Ovary (tissue), 9 donors: Measurements from ENCODE around the gene NXF3. TPM values are rescaled to one million over a fixed set of nuclear protein-coding genes. Genes with fewer than 3 reads are reported as not detected.
"Not testable (repeated sequence)": the region's sequence is repeated elsewhere in the genome, so short reads cannot be mapped to it uniquely, and the experiment has no call there.

Experiments used
- DNase-seq, 5 donors: peaks; one replicate each; pipeline ENCODE4 v3.0.0-alpha.2; 2019 to 2020
- H3K27ac ChIP-seq, 2 donors: fragments of 200-600 bp; one replicate each; pipeline versions ENCODE4 v1.5.1 to v1.8.0; 2019 to 2022
- H3K27me3 ChIP-seq: fragments of 200-600 bp; one replicate; pipeline ENCODE4 v1.8.0; 2022
- H3K36me3 ChIP-seq: fragments of 200-600 bp; sonication (generic); one replicate; pipeline ENCODE4 v1.5.1; 2019
- H3K4me1 ChIP-seq: one replicate; pipeline ENCODE4 v1.8.1; 2013; ENCODE audit warnings: mild to moderate bottlenecking, moderate library complexity; ENCODE audit not compliant: insufficient read depth
- H3K4me3 ChIP-seq: fragments of 200-600 bp; sonication (generic); one replicate; pipeline ENCODE4 v1.5.1; 2017
- H3K9me3 ChIP-seq, 2 donors: fragments of 200-600 bp in 1 of 2; sonication (generic) in 1 of 2; one replicate each; pipeline versions ENCODE4 v1.5.1 to v1.8.1; 2013 to 2019; ENCODE audit warnings: mild to moderate bottlenecking in 1 of 2, moderate library complexity in 1 of 2
- CTCF ChIP-seq, 3 donors: fragments of 450-650 bp in 2 of 3; fragments of 200-600 bp in 1 of 3; IDR thresholded peaks; one replicate each; pipeline versions ENCODE4 v1.5.1 to v1.8.0; 2016 to 2022; ENCODE audit warnings: antibody characterized with exemption in 3 of 3, mild to moderate bottlenecking in 1 of 3
- EP300 ChIP-seq: sonication (generic); formaldehyde crosslinking; IDR thresholded peaks from one replicate; pipeline ENCODE4 v1.6.1; 2017; ENCODE audit warnings: antibody characterized with exemption
- POLR2A ChIP-seq: fragments of 450-650 bp; IDR thresholded peaks from one replicate; pipeline ENCODE4 v1.6.1; 2017; ENCODE audit warnings: antibody characterized with exemption, mild to moderate bottlenecking, moderate library complexity
- WGBS, 3 donors: extraction: QIAGEN DNeasy Blood & Tissue Kit in 1 of 3; methylation state at CpG; one replicate each; pipeline versions ENCODE4 v1.1.5 to v1.1.7; 2013 to 2017; 5-methylcytosine and 5-hydroxymethylcytosine counted together
- intact Hi-C, 4 donors: fragments of 100-400 bp; cut with DNase I; formaldehyde crosslinking; loops; one replicate each; pipeline versions ENCODE4 v1.11.0 to v1.15.1; 2022 to 2023
- polyA plus RNA-seq, 2 donors: library from polyadenylated mRNA; stranded (reverse); fragments of 200-250 nt in 1 of 2; fragments of 350-450 nt in 1 of 2; fragmentation: Illumina TruSeq in 1 of 2; extraction: RNeasy Lipid Tissue Mini Kit (QIAGEN cat#74804) in 1 of 2; gene quantifications; one replicate each; pipeline ENCODE4 v1.2.3, GENCODE V29; 2013 to 2014
- total RNA-seq, 7 donors: library from RNA; depleted of rRNA in 2 of 7; stranded (reverse); fragments of >200 nt in 2 of 7; fragmentation: NEBNext Ultra II Directional in 3 of 7; extraction: Animal tissue kit (Norgen Biotek cat#: 25700) in 3 of 7; gene quantifications; one replicate each; pipeline versions ENCODE4 v1.1.0 to v1.2.4, GENCODE V29; 2016 to 2023
- donor health status: DM: no; HTN: no; CAD: no; lungs with moderate emphysema.
- donor health status: DM: no; HTN: no; CAD: no.
- donor health status: Bipolar disorder and iron deficiency.
- donor health status: DM: yes; HTN: yes; CAD: no.
- donor health status: DM: no; HTN: no; CAD: no.
- donor health status: DM: yes; HTN: yes; CAD: no.

The NXF3 gene
- total and polyA plus RNA-seq, 9 donors: 0.23 to 65.3 (median 1.1) TPM; not detected in 1

GRCh38 chrX:103052625-103053024 lies 40.3 kb downstream of the NXF3 start:
- Histone ChIP-seq H3K4me3 (no peak overlapping the region), H3K36me3 (no peaks in the 10 kb centered on the region), H3K9me3 (no peaks in the 10 kb centered on the region), H3K4me1 (no peaks in the 10 kb centered on the region), H3K27me3 (no peaks in the 10 kb centered on the region), H3K27ac (no peak overlapping the region)
- no peak for TF ChIP-seq EP300
- no peak for TF ChIP-seq CTCF (IDR thresholded peaks at IDR 0.05)
- TF ChIP-seq POLR2A: no peak
- DNase-seq: no peak
- intact Hi-C loops: loop anchor here in 1 of 4 donors (5.0 kb wide), 1 partner anchor 1490 kb away; no protein-coding TSS in a partner anchor

GRCh38 chrX:103051260-103051789 lies 41.6 kb downstream of the NXF3 start:
- 21 to 31% (median 21%) methylated on average over 8 of the region's 8 CpGs for WGBS, 3 donors
- Histone ChIP-seq H3K4me3 (no peak overlapping the region), H3K36me3 (no peaks in the 10 kb centered on the region), H3K4me1 (no peaks in the 10 kb centered on the region), H3K27me3 (no peaks in the 10 kb centered on the region), H3K27ac (no peak overlapping the region), H3K9me3 (peaks cover 0 to 3% of the 10 kb centered on the region in 2 donors)
- TF ChIP-seq POLR2A (no peak), EP300 (no peak), CTCF (IDR thresholded peaks at IDR 0.05) (no peak)
- intact Hi-C loops: loop anchor here in 1 of 4 donors (5.0 kb wide), 1 partner anchor 1491 kb away; no protein-coding TSS in a partner anchor
- no peak for DNase-seq

- H3K27ac ChIP-seq, DNase-seq, intact Hi-C loops, H3K36me3 ChIP-seq, H3K9me3 ChIP-seq, H3K4me1 ChIP-seq, H3K27me3 ChIP-seq, H3K4me3 ChIP-seq: not testable (repeated sequence)
- WGBS, 3 donors: 40 to 72% (median 49%) methylated on average over 1 of the region's 1 CpG
Observed at GRCh38 chrX:103033371-103033770, 59.6 kb downstream of the NXF3 start.

Other genes with a start within 250 kb of the NXF3 start
- gene RAB40AL, start 155.9 kb downstream of the NXF3 start, total RNA-seq: 1 to 10 TPM in 3 of 7 donors, under 1 TPM in 3, not detected in 1; 0.47 to 3.7 (median 0.96) TPM
- not detected for gene RAB40AL, start 155.9 kb downstream of the NXF3 start, polyA plus RNA-seq
- 10 to 100 TPM in 6 of 7 donors, 1 to 10 TPM in 1; 8.3 to 48.9 (median 11.1) TPM for gene BEX1, start 29.0 kb downstream of the NXF3 start, total RNA-seq
- gene BEX1, start 29.0 kb downstream of the NXF3 start, polyA plus RNA-seq: 10 to 100 TPM; 17.1 to 26.9 TPM
- gene BEX4, start 122.0 kb upstream of the NXF3 start, total RNA-seq: 10 to 100 TPM; 51.0 to 75.3 (median 60.9) TPM
- gene BEX4, start 122.0 kb upstream of the NXF3 start, polyA plus RNA-seq: 100 to 1,000 TPM; 101 to 124 TPM
- gene TCEAL8, start 162.0 kb upstream of the NXF3 start, total RNA-seq: 10 to 100 TPM; 41.8 to 72.0 (median 56.8) TPM
- 100 to 1,000 TPM in 1 of 2 donors, 10 to 100 TPM in 1; 67.6 to 121 TPM for gene TCEAL8, start 162.0 kb upstream of the NXF3 start, polyA plus RNA-seq
- 1 to 10 TPM in 5 of 7 donors, under 1 TPM in 1, not detected in 1; 0.50 to 4.0 (median 2.2) TPM for gene TCEAL5, start 183.6 kb upstream of the NXF3 start, total RNA-seq
- gene TCEAL5, start 183.6 kb upstream of the NXF3 start, polyA plus RNA-seq: 1 to 10 TPM; 2.3 to 3.6 TPM
- gene BEX2, start 217.8 kb upstream of the NXF3 start, total RNA-seq: 10 to 100 TPM; 29.5 to 67.0 (median 52.9) TPM
- 10 to 100 TPM; 55.9 to 79.4 TPM for gene BEX2, start 217.8 kb upstream of the NXF3 start, polyA plus RNA-seq
- gene TCEAL7, start 237.1 kb upstream of the NXF3 start, total RNA-seq: 10 to 100 TPM; 12.9 to 44.9 (median 21.6) TPM
- 10 to 100 TPM; 29.0 to 37.1 TPM for gene TCEAL7, start 237.1 kb upstream of the NXF3 start, polyA plus RNA-seq